ENCODE results near the gene TASOR2. TPM values are rescaled to one million over a fixed set of nuclear protein-coding genes. Genes with fewer than 3 reads are reported as not detected.

TASOR2 gene
- total and polyA plus RNA-seq, 2 donors, result 20.4 to 141 TPM

GRCh38 chr10:5648494-5649457 lies 35.9 kb upstream of the TASOR2 start:
- Histone ChIP-seq H3K4me3 (ENCODE audit: low read depth, low read length) (no peak overlapping the region), H3K36me3 (ENCODE audit: insufficient read depth) (peaks cover 6% of the 10 kb centered on the region), H3K4me1 (ENCODE audit: insufficient read depth) (no peaks in the 10 kb centered on the region), H3K27ac (ENCODE audit: low read depth) (no peak overlapping the region)
- no peak for DNase-seq (ENCODE audit: extremely low spot score)
- WGBS, result 92% methylated on average over 50 of the region's 50 CpGs

GRCh38 chr10:5649746-5650145 lies 34.9 kb upstream of the TASOR2 start:
- WGBS, result over 99% methylated on average over 11 of the region's 11 CpGs
- peaks cover 6% of the 10 kb centered on the region for H3K36me3 ChIP-seq (ENCODE audit: insufficient read depth)
- no peaks in the 10 kb centered on the region for H3K4me1 ChIP-seq (ENCODE audit: insufficient read depth)
- no peak for DNase-seq (ENCODE audit: extremely low spot score)
- H3K27ac ChIP-seq (ENCODE audit: low read depth), result no peak overlapping the region
- no peak overlapping the region for H3K4me3 ChIP-seq (ENCODE audit: low read depth, low read length)

GRCh38 chr10:5650664-5651387 lies 33.8 kb upstream of the TASOR2 start:
- no peak for DNase-seq (ENCODE audit: extremely low spot score)
- no peak overlapping the region for H3K27ac ChIP-seq (ENCODE audit: low read depth)
- H3K4me3 ChIP-seq (ENCODE audit: low read depth, low read length), result no peak overlapping the region
- H3K4me1 ChIP-seq (ENCODE audit: insufficient read depth), result no peaks in the 10 kb centered on the region
- peaks cover 6% of the 10 kb centered on the region for H3K36me3 ChIP-seq (ENCODE audit: insufficient read depth)
- 66% methylated on average over 20 of the region's 20 CpGs for WGBS

GRCh38 chr10:5651388-5651764 lies 33.3 kb upstream of the TASOR2 start:
- 87% methylated on average over 11 of the region's 11 CpGs for WGBS
- no peak overlapping the region for H3K27ac ChIP-seq (ENCODE audit: low read depth)
- no peak overlapping the region for H3K4me3 ChIP-seq (ENCODE audit: low read depth, low read length)
- H3K4me1 ChIP-seq (ENCODE audit: insufficient read depth), result no peaks in the 10 kb centered on the region
- no peak for DNase-seq (ENCODE audit: extremely low spot score)
- H3K36me3 ChIP-seq (ENCODE audit: insufficient read depth), result peaks cover 6% of the 10 kb centered on the region

- no peak for DNase-seq (ENCODE audit: extremely low spot score)
- Histone ChIP-seq H3K27ac (ENCODE audit: low read depth) (no peak overlapping the region), H3K4me3 (ENCODE audit: low read depth, low read length) (no peak overlapping the region), H3K4me1 (ENCODE audit: insufficient read depth) (no peaks in the 10 kb centered on the region), H3K36me3 (ENCODE audit: insufficient read depth) (peaks cover 6% of the 10 kb centered on the region)
- 97% methylated on average over 14 of the region's 14 CpGs for WGBS
Measured at GRCh38 chr10:5652746-5653145, 31.9 kb upstream of the TASOR2 start.

- Histone ChIP-seq H3K4me1 (ENCODE audit: insufficient read depth) (no peaks in the 10 kb centered on the region), H3K27ac (ENCODE audit: low read depth) (no peak overlapping the region), H3K4me3 (ENCODE audit: low read depth, low read length) (no peak overlapping the region), H3K36me3 (ENCODE audit: insufficient read depth) (no peaks in the 10 kb centered on the region)
- no peak for DNase-seq (ENCODE audit: extremely low spot score)
- 92% methylated on average over 10 of the region's 10 CpGs for WGBS
Measured at GRCh38 chr10:5654218-5654755, 30.4 kb upstream of the TASOR2 start.

GRCh38 chr10:5655121-5655520 lies 29.5 kb upstream of the TASOR2 start:
- H3K36me3 ChIP-seq (ENCODE audit: insufficient read depth), result no peaks in the 10 kb centered on the region
- no peak overlapping the region for H3K27ac ChIP-seq (ENCODE audit: low read depth)
- H3K4me1 ChIP-seq (ENCODE audit: insufficient read depth), result no peaks in the 10 kb centered on the region
- DNase-seq (ENCODE audit: extremely low spot score), result no peak
- no peak overlapping the region for H3K4me3 ChIP-seq (ENCODE audit: low read depth, low read length)
- WGBS, result 66% methylated on average over 3 of the region's 3 CpGs

GRCh38 chr10:5656737-5657579 lies 27.7 kb upstream of the TASOR2 start:
- no peak for DNase-seq (ENCODE audit: extremely low spot score)
- no peak overlapping the region for H3K4me3 ChIP-seq (ENCODE audit: low read depth, low read length)
- 89% methylated on average over 8 of the region's 8 CpGs for WGBS
- no peaks in the 10 kb centered on the region for H3K36me3 ChIP-seq (ENCODE audit: insufficient read depth)
- H3K27ac ChIP-seq (ENCODE audit: low read depth), result no peak overlapping the region
- no peaks in the 10 kb centered on the region for H3K4me1 ChIP-seq (ENCODE audit: insufficient read depth)

GRCh38 chr10:5658871-5659618 lies 25.6 kb upstream of the TASOR2 start:
- DNase-seq (ENCODE audit: extremely low spot score), result no peak
- no peaks in the 10 kb centered on the region for H3K4me1 ChIP-seq (ENCODE audit: insufficient read depth)
- no peak overlapping the region for H3K27ac ChIP-seq (ENCODE audit: low read depth)
- no peaks in the 10 kb centered on the region for H3K36me3 ChIP-seq (ENCODE audit: insufficient read depth)
- H3K4me3 ChIP-seq (ENCODE audit: low read depth, low read length), result no peak overlapping the region
- WGBS, result 82% methylated on average over 20 of the region's 20 CpGs

GRCh38 chr10:5659702-5660528 lies 24.7 kb upstream of the TASOR2 start:
- WGBS, result 64% methylated on average over 16 of the region's 16 CpGs
- Histone ChIP-seq H3K27ac (ENCODE audit: low read depth) (peak overlapping the region; percentile 81), H3K4me1 (ENCODE audit: insufficient read depth) (no peaks in the 10 kb centered on the region), H3K36me3 (ENCODE audit: insufficient read depth) (no peaks in the 10 kb centered on the region), H3K4me3 (ENCODE audit: low read depth, low read length) (no peak overlapping the region)
- DNase-seq (ENCODE audit: extremely low spot score), result no peak

- WGBS, result 88% methylated on average over 6 of the region's 6 CpGs
- no peaks in the 10 kb centered on the region for H3K4me1 ChIP-seq (ENCODE audit: insufficient read depth)
- H3K27ac ChIP-seq (ENCODE audit: low read depth), result no peak overlapping the region
- no peak overlapping the region for H3K4me3 ChIP-seq (ENCODE audit: low read depth, low read length)
- no peak for DNase-seq (ENCODE audit: extremely low spot score)
- no peaks in the 10 kb centered on the region for H3K36me3 ChIP-seq (ENCODE audit: insufficient read depth)
Measured at GRCh38 chr10:5661043-5661442, 23.6 kb upstream of the TASOR2 start.

All from urinary bladder (tissue), 4 donors.